IPS-15b (cell line): ENCODE results near the gene ZNF217.
"Not testable (repeated sequence)": the region's sequence is repeated elsewhere in the genome, so short reads cannot be mapped to it uniquely, and the experiment has no call there.

Source experiments
- H3K27me3 ChIP-seq: one replicate; pipeline ENCODE4 v1.6.1; 2013; ENCODE audit warnings: low read length; ENCODE audit not compliant: control insufficient read depth, insufficient read depth
- H3K36me3 ChIP-seq: one replicate; pipeline ENCODE4 v1.6.1; 2013; ENCODE audit warnings: low read length; ENCODE audit not compliant: control insufficient read depth, insufficient read depth
- H3K4me1 ChIP-seq: one replicate; pipeline ENCODE4 v1.6.1; 2013; ENCODE audit warnings: mild to moderate bottlenecking, low read length; ENCODE audit not compliant: control insufficient read depth, insufficient read depth
- H3K4me3 ChIP-seq: one replicate; pipeline ENCODE4 v1.5.1; 2013; ENCODE audit warnings: low read depth, low read length
- H3K9ac ChIP-seq: one replicate; pipeline ENCODE4 v1.6.1; 2013; ENCODE audit warnings: low read depth, mild to moderate bottlenecking, low read length
- H3K9me3 ChIP-seq: one replicate; pipeline ENCODE4 v1.6.1; 2013; ENCODE audit warnings: mild to moderate bottlenecking, low read length; ENCODE audit not compliant: control insufficient read depth, insufficient read depth

ZNF217 gene

GRCh38 chr20:53585004-53585569 lies 8.6 kb downstream of the ZNF217 start:
- H3K27me3 ChIP-seq, H3K9ac ChIP-seq, H3K4me3 ChIP-seq, H3K9me3 ChIP-seq: not testable (repeated sequence)
- H3K36me3 ChIP-seq: peaks cover 19% of the 10 kb centered on the region
- H3K4me1 ChIP-seq: peaks cover 38% of the 10 kb centered on the region

- Histone ChIP-seq H3K36me3 (peaks cover 19% of the 10 kb centered on the region), H3K4me1 (peaks cover 44% of the 10 kb centered on the region)
- H3K27me3 ChIP-seq, H3K4me3 ChIP-seq, H3K9ac ChIP-seq, H3K9me3 ChIP-seq: not testable (repeated sequence)
Measured at GRCh38 chr20:53584550-53584913, 9.1 kb downstream of the ZNF217 start.

GRCh38 chr20:53583660-53584549 lies 9.7 kb downstream of the ZNF217 start:
- H3K4me3 ChIP-seq, H3K9ac ChIP-seq, H3K27me3 ChIP-seq, H3K9me3 ChIP-seq: not testable (repeated sequence)
- peaks cover 46% of the 10 kb centered on the region for H3K4me1 ChIP-seq
- peaks cover 19% of the 10 kb centered on the region for H3K36me3 ChIP-seq

- no peaks in the 10 kb centered on the region for H3K27me3 ChIP-seq
- H3K4me1 ChIP-seq: peaks cover 47% of the 10 kb centered on the region
- no peak overlapping the region for H3K4me3 ChIP-seq
- peaks cover 19% of the 10 kb centered on the region for H3K36me3 ChIP-seq
- H3K9me3 ChIP-seq: no peaks in the 10 kb centered on the region
- peak overlapping the region; percentile 16 for H3K9ac ChIP-seq
Measured at GRCh38 chr20:53582574-53583351, 10.9 kb downstream of the ZNF217 start.

GRCh38 chr20:53582251-53582570 lies 11.4 kb downstream of the ZNF217 start:
- H3K4me1 ChIP-seq: peaks cover 45% of the 10 kb centered on the region
- no peak overlapping the region for H3K9ac ChIP-seq
- H3K9me3 ChIP-seq: no peaks in the 10 kb centered on the region
- H3K4me3 ChIP-seq: no peak overlapping the region
- H3K27me3 ChIP-seq: no peaks in the 10 kb centered on the region
- H3K36me3 ChIP-seq: peaks cover 23% of the 10 kb centered on the region

- Histone ChIP-seq H3K27me3 (no peaks in the 10 kb centered on the region), H3K4me1 (peaks cover 42% of the 10 kb centered on the region), H3K36me3 (peaks cover 28% of the 10 kb centered on the region), H3K4me3 (no peak overlapping the region), H3K9ac (no peak overlapping the region), H3K9me3 (no peaks in the 10 kb centered on the region)
Measured at GRCh38 chr20:53581444-53582250, 12.0 kb downstream of the ZNF217 start.

- H3K4me3 ChIP-seq: no peak overlapping the region
Measured at GRCh38 chr20:53580376-53581111, 13.1 kb downstream of the ZNF217 start.

GRCh38 chr20:53579581-53580375 lies 13.9 kb downstream of the ZNF217 start:
- no peak overlapping the region for H3K4me3 ChIP-seq
- H3K9me3 ChIP-seq: no peaks in the 10 kb centered on the region
- H3K36me3 ChIP-seq: peaks cover 47% of the 10 kb centered on the region
- peaks cover 34% of the 10 kb centered on the region for H3K4me1 ChIP-seq
- no peaks in the 10 kb centered on the region for H3K27me3 ChIP-seq
- no peak overlapping the region for H3K9ac ChIP-seq

More at GRCh38 chr20:53580376-53581111, 13.1 kb downstream of the ZNF217 start:
- peaks cover 38% of the 10 kb centered on the region for H3K4me1 ChIP-seq
- no peak overlapping the region for H3K9ac ChIP-seq
- no peaks in the 10 kb centered on the region for H3K9me3 ChIP-seq
- no peaks in the 10 kb centered on the region for H3K27me3 ChIP-seq
- peaks cover 39% of the 10 kb centered on the region for H3K36me3 ChIP-seq

- peaks cover 53% of the 10 kb centered on the region for H3K36me3 ChIP-seq
- H3K27me3 ChIP-seq: no peaks in the 10 kb centered on the region
- no peak overlapping the region for H3K4me3 ChIP-seq
- H3K9me3 ChIP-seq: no peaks in the 10 kb centered on the region
- no peak overlapping the region for H3K9ac ChIP-seq
- peaks cover 30% of the 10 kb centered on the region for H3K4me1 ChIP-seq
Measured at GRCh38 chr20:53579266-53579580, 14.4 kb downstream of the ZNF217 start.

GRCh38 chr20:53578492-53579222 lies 15.0 kb downstream of the ZNF217 start:
- no peak overlapping the region for H3K9ac ChIP-seq
- H3K27me3 ChIP-seq: no peaks in the 10 kb centered on the region
- peaks cover 30% of the 10 kb centered on the region for H3K4me1 ChIP-seq
- H3K9me3 ChIP-seq: no peaks in the 10 kb centered on the region
- H3K36me3 ChIP-seq: peaks cover 56% of the 10 kb centered on the region
- no peak overlapping the region for H3K4me3 ChIP-seq
